ENCODE data around the gene SEC31A.

SEC31A gene

GRCh38 chr4:82774711-82775171, 116.2 kb downstream of the SEC31A start:
- in situ Hi-C loops (cut with MboI; ENCODE audit: low sequenced_read_pairs, unreplicated experiment) = no loop called here
- DNase-seq (ENCODE audit: low spot score) = no peak
- TF ChIP-seq, protein P1, sequence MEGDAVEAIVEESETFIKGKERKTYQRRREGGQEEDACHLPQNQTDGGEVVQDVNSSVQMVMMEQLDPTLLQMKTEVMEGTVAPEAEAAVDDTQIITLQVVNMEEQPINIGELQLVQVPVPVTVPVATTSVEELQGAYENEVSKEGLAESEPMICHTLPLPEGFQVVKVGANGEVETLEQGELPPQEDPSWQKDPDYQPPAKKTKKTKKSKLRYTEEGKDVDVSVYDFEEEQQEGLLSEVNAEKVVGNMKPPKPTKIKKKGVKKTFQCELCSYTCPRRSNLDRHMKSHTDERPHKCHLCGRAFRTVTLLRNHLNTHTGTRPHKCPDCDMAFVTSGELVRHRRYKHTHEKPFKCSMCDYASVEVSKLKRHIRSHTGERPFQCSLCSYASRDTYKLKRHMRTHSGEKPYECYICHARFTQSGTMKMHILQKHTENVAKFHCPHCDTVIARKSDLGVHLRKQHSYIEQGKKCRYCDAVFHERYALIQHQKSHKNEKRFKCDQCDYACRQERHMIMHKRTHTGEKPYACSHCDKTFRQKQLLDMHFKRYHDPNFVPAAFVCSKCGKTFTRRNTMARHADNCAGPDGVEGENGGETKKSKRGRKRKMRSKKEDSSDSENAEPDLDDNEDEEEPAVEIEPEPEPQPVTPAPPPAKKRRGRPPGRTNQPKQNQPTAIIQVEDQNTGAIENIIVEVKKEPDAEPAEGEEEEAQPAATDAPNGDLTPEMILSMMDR (IDR thresholded peaks at IDR 0.05; ENCODE audit: borderline replicate concordance, control extremely low read depth, extremely low read depth, insufficient read depth, missing control alignments) = no peak

DNA sequence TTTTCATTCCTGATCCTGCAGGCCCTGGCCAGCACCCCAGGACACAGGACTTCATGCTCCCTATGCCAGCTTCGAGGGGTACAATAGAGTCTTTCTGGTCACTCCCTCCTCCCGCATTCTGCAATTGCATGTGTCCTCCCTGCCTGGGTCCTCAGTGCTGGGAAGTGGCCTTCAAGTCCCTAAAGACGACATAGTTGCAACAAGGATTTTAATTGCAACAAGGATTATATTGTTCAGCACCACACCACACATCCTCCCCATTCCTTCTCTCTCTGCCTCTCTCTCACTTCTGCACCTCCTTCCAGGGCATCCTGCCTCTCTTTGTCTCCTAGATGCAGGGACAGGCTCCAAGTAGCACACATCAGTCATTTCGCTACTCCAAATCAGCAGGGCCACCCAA, 117.9 kb downstream of the SEC31A start:
- DNase-seq (ENCODE audit: low spot score) = no peak
- in situ Hi-C loops (cut with MboI; ENCODE audit: low sequenced_read_pairs, unreplicated experiment) = no loop called here
- TF ChIP-seq, protein P1 (IDR thresholded peaks at IDR 0.05; ENCODE audit: borderline replicate concordance, control extremely low read depth, extremely low read depth, insufficient read depth, missing control alignments) = no peak

DNA sequence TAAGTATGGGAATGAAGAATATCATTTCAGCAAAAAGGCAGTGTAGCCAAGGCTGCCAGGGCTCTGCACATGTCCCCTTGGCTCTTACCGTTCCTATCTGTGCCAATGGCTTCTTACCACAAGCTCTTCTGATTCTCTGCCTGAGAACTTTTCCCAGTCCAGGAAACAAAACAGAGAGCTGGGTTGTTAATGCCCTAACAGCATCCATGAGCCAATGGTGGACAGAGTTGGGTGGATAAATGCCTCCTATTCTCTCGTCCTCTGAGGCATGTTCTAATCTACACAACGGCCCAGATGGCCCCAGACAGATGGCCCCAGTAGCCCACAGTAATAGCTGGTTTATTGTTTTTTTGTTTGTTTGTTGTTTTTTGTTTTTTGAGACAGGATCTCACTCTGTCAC, 120.3 kb downstream of the SEC31A start:
- in situ Hi-C loops (cut with MboI; ENCODE audit: low sequenced_read_pairs, unreplicated experiment) = no loop called here
- TF ChIP-seq, protein P1 (IDR thresholded peaks at IDR 0.05; ENCODE audit: borderline replicate concordance, control extremely low read depth, extremely low read depth, insufficient read depth, missing control alignments) = no peak
- no peak for DNase-seq (ENCODE audit: low spot score)
